Trophoblast cell (in vitro differentiated cells and primary cell): Measurements from ENCODE around the gene TLL1.

Source experiments
- DNase-seq, 2 donors: peaks; one replicate each; pipeline ENCODE4 v3.0.0-alpha.2; 2016
- H2AFZ ChIP-seq: 2 replicates; pipeline ENCODE4 v1.6.1; 2013; ENCODE audit warnings: low read length, moderate library complexity, mild to moderate bottlenecking; ENCODE audit not compliant: insufficient read depth, poor library complexity
- H2AK5ac ChIP-seq: 2 replicates; pipeline ENCODE4 v1.6.1; 2013; ENCODE audit warnings: mild to moderate bottlenecking, low read length
- H2BK120ac ChIP-seq: 2 replicates; pipeline ENCODE4 v1.6.1; 2013; ENCODE audit warnings: low read length, mild to moderate bottlenecking, moderate library complexity; ENCODE audit not compliant: insufficient read depth, poor library complexity
- H2BK12ac ChIP-seq: 2 replicates; pipeline ENCODE4 v1.6.1; 2013; ENCODE audit warnings: mild to moderate bottlenecking, low read length, moderate library complexity
- H2BK5ac ChIP-seq: 2 replicates; pipeline ENCODE4 v1.6.1; 2013; ENCODE audit warnings: low read length, low read depth, moderate library complexity, mild to moderate bottlenecking; ENCODE audit not compliant: poor library complexity
- H3K14ac ChIP-seq: 2 replicates; pipeline ENCODE4 v1.6.1; 2013; ENCODE audit warnings: mild to moderate bottlenecking, low read length
- H3K18ac ChIP-seq: 2 replicates; pipeline ENCODE4 v1.6.1; 2013; ENCODE audit warnings: mild to moderate bottlenecking, low read length
- H3K23ac ChIP-seq: 2 replicates; pipeline ENCODE4 v1.6.1; 2013; ENCODE audit warnings: low read length
- H3K27ac ChIP-seq: 2 replicates; pipeline ENCODE4 v1.5.1; 2013; ENCODE audit warnings: low read depth, mild to moderate bottlenecking, inconsistent platforms, low read length, moderate library complexity
- H3K27me3 ChIP-seq: 2 replicates; pipeline ENCODE4 v1.6.1; 2013; ENCODE audit warnings: inconsistent platforms, mild to moderate bottlenecking, low read length, moderate library complexity; ENCODE audit not compliant: insufficient read depth
- H3K36me3 ChIP-seq, 2 experiments: 1 replicate in 1 of 2; 2 replicates in 1 of 2; pipeline ENCODE4 v1.6.1; 2013; ENCODE audit warnings: low read length in 2 of 2, mild to moderate bottlenecking in 2 of 2, moderate library complexity in 1 of 2; ENCODE audit not compliant: insufficient read depth in 2 of 2, control insufficient read depth in 1 of 2
- H3K4ac ChIP-seq: 2 replicates; pipeline ENCODE4 v1.6.1; 2013; ENCODE audit warnings: low read depth, mild to moderate bottlenecking, low read length, moderate library complexity
- H3K4me1 ChIP-seq, 2 experiments: 1 replicate in 1 of 2; 2 replicates in 1 of 2; pipeline ENCODE4 v1.6.1; 2013; ENCODE audit warnings: low read length in 2 of 2, mild to moderate bottlenecking in 2 of 2, moderate library complexity in 1 of 2; ENCODE audit not compliant: insufficient read depth in 2 of 2, control insufficient read depth in 1 of 2
- H3K4me2 ChIP-seq: 2 replicates; pipeline ENCODE4 v1.6.1; 2013; ENCODE audit warnings: inconsistent platforms, mild to moderate bottlenecking, low read length, moderate library complexity
- H3K4me3 ChIP-seq: 2 replicates; pipeline ENCODE4 v1.5.1; 2013; ENCODE audit warnings: mild to moderate bottlenecking, low read depth, low read length, inconsistent platforms
- H3K79me1 ChIP-seq: one replicate; pipeline ENCODE4 v1.6.1; 2013; ENCODE audit warnings: low read length
- H3K79me2 ChIP-seq: 2 replicates; pipeline ENCODE4 v1.6.1; 2013; ENCODE audit warnings: low read length, mild to moderate bottlenecking; ENCODE audit not compliant: control insufficient read depth, insufficient read depth, poor library complexity
- H3K9ac ChIP-seq: 2 replicates; pipeline ENCODE4 v1.6.1; 2013; ENCODE audit warnings: mild to moderate bottlenecking, low read length
- H3K9me3 ChIP-seq: 2 replicates; pipeline ENCODE4 v1.6.1; 2013; ENCODE audit warnings: low read depth, mild to moderate bottlenecking, control low read depth, inconsistent platforms, low read length; ENCODE audit not compliant: insufficient read depth
- H4K12ac ChIP-seq: 2 replicates; pipeline ENCODE4 v1.6.1; 2013; ENCODE audit warnings: low read depth, mild to moderate bottlenecking, low read length, moderate library complexity
- H4K8ac ChIP-seq: 2 replicates; pipeline ENCODE4 v1.6.1; 2013; ENCODE audit warnings: low read depth, mild to moderate bottlenecking, low read length, moderate library complexity
- H4K91ac ChIP-seq: one replicate; pipeline ENCODE4 v1.6.1; 2013; ENCODE audit warnings: low read depth, mild to moderate bottlenecking, low read length, moderate library complexity
- WGBS: extraction: QIAGEN DNeasy Blood & Tissue Kit; methylation state at CpG from one replicate; pipeline ENCODE4 v1.1.7; 2013; ENCODE audit warnings: missing lambda C conversion rate; ENCODE audit not compliant: insufficient read length, insufficient coverage; ENCODE audit errors: extremely low coverage; 5-methylcytosine and 5-hydroxymethylcytosine counted together

Gene TLL1

GRCh38 chr4:165844161-165844560 lies 28.9 kb upstream of the TLL1 start:
- no peak overlapping the region for H2BK120ac ChIP-seq
- H3K9me3 ChIP-seq, result no peaks in the 10 kb centered on the region
- H3K23ac ChIP-seq, result no peak overlapping the region
- H3K36me3 ChIP-seq, result no peaks in the 10 kb centered on the region
- H4K8ac ChIP-seq, result no peak overlapping the region
- no peak overlapping the region for H3K4ac ChIP-seq
- H2AFZ ChIP-seq, result no peak overlapping the region
- H3K18ac ChIP-seq, result no peak overlapping the region
- no CpG with 5 or more reads among the region's 7 CpGs for WGBS
- H2AK5ac ChIP-seq, result no peak overlapping the region
- no peaks in the 10 kb centered on the region for H3K79me2 ChIP-seq
- no peak overlapping the region for H3K14ac ChIP-seq
- no peak overlapping the region for H3K4me2 ChIP-seq
- H3K27ac ChIP-seq, result no peak overlapping the region
- H4K91ac ChIP-seq, result no peak overlapping the region
- H3K4me1 ChIP-seq, result no peaks in the 10 kb centered on the region
- H3K27me3 ChIP-seq, result no peaks in the 10 kb centered on the region
- H4K12ac ChIP-seq, result no peak overlapping the region
- H3K4me3 ChIP-seq, result no peak overlapping the region
- no peak overlapping the region for H3K9ac ChIP-seq
- no peak for DNase-seq
- no peak overlapping the region for H2BK12ac ChIP-seq
- H3K79me1 ChIP-seq, result no peaks in the 10 kb centered on the region
- no peak overlapping the region for H2BK5ac ChIP-seq

- Histone ChIP-seq H2AK5ac (no peak overlapping the region), H3K27me3 (no peaks in the 10 kb centered on the region), H4K12ac (no peak overlapping the region), H3K9me3 (no peaks in the 10 kb centered on the region), H3K27ac (no peak overlapping the region), H2AFZ (no peak overlapping the region), H3K79me1 (no peaks in the 10 kb centered on the region), H3K4me2 (no peak overlapping the region), H3K18ac (no peak overlapping the region), H3K4me1 (no peaks in the 10 kb centered on the region), H3K36me3 (no peaks in the 10 kb centered on the region), H3K14ac (no peak overlapping the region), H3K79me2 (no peaks in the 10 kb centered on the region), H2BK120ac (no peak overlapping the region), H4K8ac (no peak overlapping the region), H2BK12ac (no peak overlapping the region), H3K9ac (no peak overlapping the region), H4K91ac (no peak overlapping the region), H2BK5ac (no peak overlapping the region), H3K23ac (no peak overlapping the region), H3K4ac (no peak overlapping the region), H3K4me3 (no peak overlapping the region)
- WGBS, result no CpG with 5 or more reads among the region's 3 CpGs
- peak in 1 of 2 donors; percentile 1 for DNase-seq
Observed at GRCh38 chr4:165851256-165851655, 21.8 kb upstream of the TLL1 start.

GRCh38 chr4:165855191-165855590 lies 17.8 kb upstream of the TLL1 start:
- no peaks in the 10 kb centered on the region for H3K36me3 ChIP-seq
- no peak for DNase-seq
- H2BK5ac ChIP-seq, result no peak overlapping the region
- H3K9me3 ChIP-seq, result no peaks in the 10 kb centered on the region
- no peak overlapping the region for H3K18ac ChIP-seq
- H4K12ac ChIP-seq, result no peak overlapping the region
- no peak overlapping the region for H3K9ac ChIP-seq
- H3K4me1 ChIP-seq, result no peaks in the 10 kb centered on the region
- H2BK120ac ChIP-seq, result no peak overlapping the region
- no peak overlapping the region for H3K14ac ChIP-seq
- no peak overlapping the region for H4K91ac ChIP-seq
- H3K79me1 ChIP-seq, result no peaks in the 10 kb centered on the region
- H3K4ac ChIP-seq, result no peak overlapping the region
- H2BK12ac ChIP-seq, result no peak overlapping the region
- H2AFZ ChIP-seq, result no peak overlapping the region
- H3K27ac ChIP-seq, result no peak overlapping the region
- no peak overlapping the region for H4K8ac ChIP-seq
- H3K4me3 ChIP-seq, result no peak overlapping the region
- H3K79me2 ChIP-seq, result no peaks in the 10 kb centered on the region
- H3K23ac ChIP-seq, result no peak overlapping the region
- no peak overlapping the region for H2AK5ac ChIP-seq
- no peaks in the 10 kb centered on the region for H3K27me3 ChIP-seq
- H3K4me2 ChIP-seq, result no peak overlapping the region

- Histone ChIP-seq H3K14ac (no peak overlapping the region), H3K4me1 (no peaks in the 10 kb centered on the region), H3K9ac (no peak overlapping the region), H4K12ac (no peak overlapping the region), H3K4me2 (no peak overlapping the region), H2BK5ac (no peak overlapping the region), H2AFZ (no peak overlapping the region), H3K9me3 (no peaks in the 10 kb centered on the region), H4K91ac (no peak overlapping the region), H4K8ac (no peak overlapping the region), H3K23ac (no peak overlapping the region), H3K27ac (no peak overlapping the region), H3K36me3 (no peaks in the 10 kb centered on the region), H3K79me2 (no peaks in the 10 kb centered on the region), H3K4me3 (no peak overlapping the region), H2AK5ac (no peak overlapping the region), H2BK12ac (no peak overlapping the region), H3K18ac (no peak overlapping the region), H3K27me3 (no peaks in the 10 kb centered on the region), H3K4ac (no peak overlapping the region), H3K79me1 (no peaks in the 10 kb centered on the region), H2BK120ac (no peak overlapping the region)
- DNase-seq, result no peak
- WGBS, result no CpG with 5 or more reads among the region's 1 CpG
Observed at GRCh38 chr4:165861363-165861762, 11.7 kb upstream of the TLL1 start.
